T-cell (primary cell): Measurements from ENCODE around the gene PIP5K1C. TPM values are rescaled to one million over a fixed set of nuclear protein-coding genes. Genes with fewer than 3 reads are reported as not detected.

Experiments
- ATAC-seq, 4 experiments: fragments of 200-7000 bp in 3 of 4; fragments of 150-1000 bp in 1 of 4; cut with Tn5 transposase; replicated peaks in 1 of 4; 1 replicate in 3 of 4; 2 replicates in 1 of 4; pipeline ENCODE4 v1.10.0; 2021; ENCODE audit warnings: moderate library complexity in 3 of 4, mild to moderate bottlenecking in 2 of 4, moderate number of reproducible peaks in 1 of 4
- CTCF ChIA-PET, 2 donors: fragments of 300-600 bp; sonication (Branson Sonifier 250); formaldehyde crosslinking; loops; one replicate each; lab custom pipeline; 2022; ENCODE audit warnings: antibody characterized with exemption in 2 of 2; lab: Charles Lee
- POLR2A ChIA-PET, 2 donors: fragments of 300-600 bp; sonication (Branson Sonifier 250); formaldehyde crosslinking; loops; one replicate each; lab custom pipeline; 2022; ENCODE audit warnings: antibody characterized with exemption in 2 of 2; lab: Charles Lee
- DNase-seq, 35 experiments: peaks; one replicate each; pipeline versions ENCODE4 v3.0.0 to v3.0.0-alpha.2; 2013 to 2023
- H3K27ac ChIP-seq: one replicate; pipeline ENCODE4 v1.5.1; 2013; ENCODE audit warnings: low read length
- H3K27me3 ChIP-seq, 2 experiments: replicated peaks in 1 of 2; 1 replicate in 1 of 2; 2 replicates in 1 of 2; pipeline versions ENCODE4 v1.6.1 to v1.7.0; 2013; ENCODE audit warnings: low read length in 1 of 2, mixed read lengths in 1 of 2; ENCODE audit not compliant: control insufficient read depth in 2 of 2, insufficient read depth in 2 of 2; ENCODE audit errors: extremely low read depth in 1 of 2
- H3K36me3 ChIP-seq, 2 donors: 1 replicate in 1 of 2; 2 replicates in 1 of 2; pipeline versions ENCODE4 v1.6.1 to v1.7.0; 2013; ENCODE audit warnings: low read length in 1 of 2; ENCODE audit not compliant: control insufficient read depth in 2 of 2, insufficient read depth in 1 of 2; ENCODE audit errors: extremely low read depth in 1 of 2
- H3K4me1 ChIP-seq, 2 experiments: 1 replicate in 1 of 2; 2 replicates in 1 of 2; pipeline versions ENCODE4 v1.6.1 to v1.7.0; 2013; ENCODE audit warnings: low read length in 2 of 2, mixed read lengths in 1 of 2; ENCODE audit not compliant: insufficient read depth in 2 of 2, control insufficient read depth in 1 of 2; ENCODE audit errors: extremely low read depth in 1 of 2
- H3K4me3 ChIP-seq, 2 donors: 1 replicate in 1 of 2; 2 replicates in 1 of 2; pipeline versions ENCODE4 v1.5.1 to v1.7.0; 2013; ENCODE audit warnings: mild to moderate bottlenecking in 2 of 2, low read length in 1 of 2, moderate library complexity in 1 of 2; ENCODE audit not compliant: control insufficient read depth in 1 of 2; ENCODE audit errors: extremely low read depth in 1 of 2
- H3K9me3 ChIP-seq: 2 replicates; pipeline ENCODE4 v1.7.0; 2013
- H3K27ac Mint-ChIP-seq, 2 donors: one replicate each; pipeline ENCODE4 v1.8.0; 2020 to 2021; ENCODE audit warnings: mild to moderate bottlenecking in 2 of 2, mixed read lengths in 2 of 2
- H3K27me3 Mint-ChIP-seq, 2 donors: one replicate each; pipeline ENCODE4 v1.8.0; 2021 to 2022; ENCODE audit warnings: mixed read lengths in 2 of 2
- H3K36me3 Mint-ChIP-seq: one replicate; pipeline ENCODE4 v1.8.0; 2021; ENCODE audit warnings: mixed read lengths
- H3K4me1 Mint-ChIP-seq, 3 donors: one replicate each; pipeline ENCODE4 v1.8.0; 2020 to 2022; ENCODE audit warnings: mixed read lengths in 3 of 3, mild to moderate bottlenecking in 1 of 3
- H3K4me3 Mint-ChIP-seq, 3 donors: one replicate each; pipeline ENCODE4 v1.8.0; 2020 to 2022; ENCODE audit warnings: mild to moderate bottlenecking in 3 of 3, mixed read lengths in 3 of 3, moderate library complexity in 3 of 3
- H3K9me3 Mint-ChIP-seq, 3 donors: one replicate each; pipeline ENCODE4 v1.8.0; 2020 to 2022; ENCODE audit warnings: mixed read lengths in 3 of 3
- WGBS: methylation state at CpG from one replicate; pipeline ENCODE4 v1.1.5; 2013; ENCODE audit warnings: missing lambda C conversion rate; ENCODE audit not compliant: insufficient coverage; 5-methylcytosine and 5-hydroxymethylcytosine counted together
- total RNA-seq, 35 experiments: library from RNA in 6 of 35; stranded (reverse) in 6 of 35; fragments of 120-200 nt in 1 of 35; gene quantifications; one replicate each; pipeline versions ENCODE4 v1.2.1 to v1.2.4 and lab custom pipeline; 2013 to 2026

Gene PIP5K1C
- total RNA-seq, 5 donors from 2014 or later (not counting 1 experiment from before 2014, with no cell fraction given): 25.6 to 35.0 (median 32.1) TPM

GRCh38 chr19:3707868-3708206, 7.6 kb upstream of the PIP5K1C start:
- no peak overlapping the region for H3K4me3 Mint-ChIP-seq
- peaks cover 0 to 5% (median 2%) of the 10 kb centered on the region in 3 donors for H3K4me1 Mint-ChIP-seq
- Histone ChIP-seq H3K4me1 (peaks cover 0 to 6% of the 10 kb centered on the region in 2 experiments), H3K27me3 (peaks cover 0 to 59% of the 10 kb centered on the region in 2 experiments), H3K36me3 (no peaks in the 10 kb centered on the region), H3K4me3 (no peak overlapping the region), H3K9me3 (no peaks in the 10 kb centered on the region), H3K27ac (no peak overlapping the region)
- ChIA-PET CTCF (interaction anchor here in 1 of 2 donors (0.6 kb wide), 1 partner anchor 14 kb away, joined by 3 read pairs; no protein-coding TSS in a partner anchor), POLR2A (no interaction called here)
- no peak for ATAC-seq
- no peak for DNase-seq
- H3K27me3 Mint-ChIP-seq: peaks cover 0 to 4% of the 10 kb centered on the region in 2 donors
- H3K27ac Mint-ChIP-seq: no peak overlapping the region
- no peaks in the 10 kb centered on the region for H3K9me3 Mint-ChIP-seq
- H3K36me3 Mint-ChIP-seq: no peaks in the 10 kb centered on the region
- WGBS: 85% methylated on average over 12 of the region's 12 CpGs

DNA sequence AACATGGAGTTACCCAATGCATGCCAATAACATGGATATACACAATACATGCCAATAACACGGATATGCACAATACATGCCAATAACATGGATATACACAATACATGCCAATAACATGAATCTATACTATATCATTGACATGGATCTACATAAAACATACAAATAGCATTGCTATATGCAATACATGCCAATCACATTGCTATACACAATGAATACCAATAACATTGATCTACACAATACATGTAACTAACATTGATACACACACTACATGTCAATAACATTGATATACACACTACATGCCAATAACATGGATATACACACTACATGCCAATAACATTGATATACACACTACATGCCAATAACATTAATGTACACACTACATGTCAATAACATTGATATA, 932 bp upstream of the PIP5K1C start:
- H3K4me3 ChIP-seq: no peak overlapping the region
- peaks cover 0 to 3% of the 10 kb centered on the region in 2 donors for H3K27me3 Mint-ChIP-seq
- peak overlapping the region in 1 of 2 donors; percentile 61 for H3K27ac Mint-ChIP-seq

DNA sequence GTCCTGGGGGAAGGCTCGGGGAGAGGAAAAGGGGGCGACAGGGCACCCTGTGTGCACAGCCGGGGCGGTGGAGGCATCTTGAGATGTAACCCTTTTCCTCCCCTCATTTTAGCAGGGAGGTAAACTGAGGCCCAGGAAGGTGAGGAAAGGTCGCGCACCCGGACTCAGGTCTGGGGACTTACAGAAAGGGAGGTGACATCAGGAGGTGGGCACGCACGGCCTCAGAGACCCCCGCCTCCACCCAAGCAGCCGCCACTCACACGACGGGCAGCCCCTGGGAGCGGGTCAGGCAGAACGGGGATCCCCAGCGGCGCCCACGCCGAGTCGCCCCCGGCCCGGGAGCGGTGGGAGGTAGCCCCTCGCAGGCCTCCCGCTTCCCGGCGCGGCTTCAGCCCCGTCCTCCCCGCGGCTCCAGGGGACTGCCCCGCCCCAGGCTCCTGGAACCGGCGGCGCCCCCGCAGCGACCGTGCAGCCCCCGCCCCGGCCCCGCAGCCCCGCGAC, 477 bp downstream of the PIP5K1C start:
- ATAC-seq: peak in 2 of 4 experiments; percentile 8 to 23
- WGBS: 0% methylated on average over 33 of the region's 43 CpGs
- Mint-ChIP-seq H3K9me3 (no peaks in the 10 kb centered on the region), H3K36me3 (no peaks in the 10 kb centered on the region), H3K27ac (peak overlapping the region; percentile 55 to 71), H3K4me1 (peaks cover 16 to 32% (median 24%) of the 10 kb centered on the region in 3 donors), H3K27me3 (peaks cover 0 to 1% of the 10 kb centered on the region in 2 donors), H3K4me3 (peak overlapping the region; percentile 86 to 95 (median 87))
- peaks cover 5 to 38% of the 10 kb centered on the region in 2 experiments for H3K4me1 ChIP-seq
- H3K27ac ChIP-seq: no peak overlapping the region
- peak in 1 of 35 experiments; percentile 23 for DNase-seq
- H3K9me3 ChIP-seq: no peaks in the 10 kb centered on the region
- ChIA-PET CTCF (interaction anchor here in 1 of 2 donors (0.6 to 1.5 kb wide), 3 partner anchors 10 to 1704 kb away, joined by 3 read pairs; no protein-coding TSS in a partner anchor), POLR2A (interaction anchor here in 1 of 2 donors (0.5 kb wide), 1 partner anchor 9 kb away, joined by 3 read pairs; no protein-coding TSS in a partner anchor)
- H3K36me3 ChIP-seq: no peaks in the 10 kb centered on the region
- peaks cover 0 to 8% of the 10 kb centered on the region in 2 experiments for H3K27me3 ChIP-seq
- H3K4me3 ChIP-seq: peak overlapping the region; percentile 55 to 69

More for the DNA sequence above, 932 bp upstream of the PIP5K1C start:
- 0% methylated on average over 1 of the region's 1 CpG for WGBS
- POLR2A ChIA-PET: no interaction called here
- Mint-ChIP-seq H3K4me3 (peak overlapping the region; percentile 37 to 95 (median 73)), H3K4me1 (peaks cover 21 to 31% (median 22%) of the 10 kb centered on the region in 3 donors), H3K9me3 (no peaks in the 10 kb centered on the region), H3K36me3 (no peaks in the 10 kb centered on the region)
- CTCF ChIA-PET: no interaction called here
- H3K4me1 ChIP-seq: peaks cover 5 to 42% of the 10 kb centered on the region in 2 experiments
- H3K27ac ChIP-seq: no peak overlapping the region
- no peak for DNase-seq
- no peaks in the 10 kb centered on the region for H3K9me3 ChIP-seq
- H3K36me3 ChIP-seq: no peaks in the 10 kb centered on the region
- peaks cover 0 to 15% of the 10 kb centered on the region in 2 experiments for H3K27me3 ChIP-seq
- no peak for ATAC-seq

- H3K4me1 Mint-ChIP-seq: peaks cover 16 to 32% (median 27%) of the 10 kb centered on the region in 3 donors
- Histone ChIP-seq H3K27ac (no peak overlapping the region), H3K4me1 (peaks cover 5 to 38% of the 10 kb centered on the region in 2 experiments), H3K27me3 (peaks cover 0 to 3% of the 10 kb centered on the region in 2 experiments), H3K9me3 (no peaks in the 10 kb centered on the region), H3K36me3 (no peaks in the 10 kb centered on the region), H3K4me3 (peak overlapping the region; percentile 55 to 69)
- H3K4me3 Mint-ChIP-seq: peak overlapping the region; percentile 86 to 95 (median 87)
- H3K9me3 Mint-ChIP-seq: no peaks in the 10 kb centered on the region
- ChIA-PET CTCF (interaction anchor here in 1 of 2 donors (1.1 to 1.5 kb wide), 2 partner anchors 9 to 25 kb away, joined by 3 read pairs; no protein-coding TSS in a partner anchor), POLR2A (interaction anchor here in 1 of 2 donors (0.5 kb wide), 1 partner anchor 9 kb away, joined by 3 read pairs; no protein-coding TSS in a partner anchor)
- H3K27me3 Mint-ChIP-seq: no peaks in the 10 kb centered on the region
- 48% methylated on average over 10 of the region's 34 CpGs for WGBS
- H3K27ac Mint-ChIP-seq: peak overlapping the region; percentile 55 to 71
- ATAC-seq: no peak
- peak in 5 of 35 experiments; percentile 24 to 50 (median 27) for DNase-seq
- H3K36me3 Mint-ChIP-seq: no peaks in the 10 kb centered on the region
Measured at GRCh38 chr19:3698974-3699740, 1.1 kb downstream of the PIP5K1C start.

- H3K27ac ChIP-seq: no peak overlapping the region
- peaks cover 5 to 38% of the 10 kb centered on the region in 2 experiments for H3K4me1 ChIP-seq
- Mint-ChIP-seq H3K36me3 (no peaks in the 10 kb centered on the region), H3K4me3 (peak overlapping the region; percentile 41 to 95 (median 61)), H3K27me3 (no peaks in the 10 kb centered on the region), H3K27ac (peak overlapping the region in 1 of 2 donors; percentile 64), H3K9me3 (no peaks in the 10 kb centered on the region), H3K4me1 (peaks cover 16 to 32% (median 27%) of the 10 kb centered on the region in 3 donors)
- DNase-seq (no peak), ATAC-seq (no peak)
- no peak overlapping the region for H3K4me3 ChIP-seq
- CTCF ChIA-PET: no interaction called here
- 60% methylated on average over 6 of the region's 12 CpGs for WGBS
- H3K36me3 ChIP-seq: no peaks in the 10 kb centered on the region
- no peaks in the 10 kb centered on the region for H3K9me3 ChIP-seq
- H3K27me3 ChIP-seq: no peaks in the 10 kb centered on the region
- POLR2A ChIA-PET: no interaction called here
Measured at GRCh38 chr19:3698386-3698950, 1.8 kb downstream of the PIP5K1C start.
